Measurements from ENCODE around the gene ERC2.

The ERC2 gene

DNA sequence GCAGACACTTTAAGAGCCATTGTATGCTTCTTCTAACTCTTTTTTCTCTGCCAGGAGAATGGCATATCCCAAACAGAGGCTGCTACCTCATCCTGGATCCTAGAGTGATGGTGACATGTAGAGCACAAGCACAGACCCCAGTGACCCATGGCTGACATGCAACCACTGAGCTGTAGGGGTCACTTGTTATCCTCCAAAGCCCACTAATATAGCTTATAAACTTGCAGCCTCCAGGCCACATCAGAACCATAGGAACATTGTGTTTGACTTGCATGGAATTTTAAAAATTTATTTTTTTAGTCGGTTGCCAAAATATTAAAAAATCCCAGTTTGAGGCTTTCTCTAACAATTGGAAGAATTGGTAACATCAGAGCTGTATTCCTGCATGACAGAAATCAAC lies 698.2 kb downstream of the ERC2 start:
- no peak for DNase-seq

- DNase-seq, result no peak
These were observed 701.5 kb downstream of the ERC2 start for GRCh38 chr3:55766753-55767152.

DNA sequence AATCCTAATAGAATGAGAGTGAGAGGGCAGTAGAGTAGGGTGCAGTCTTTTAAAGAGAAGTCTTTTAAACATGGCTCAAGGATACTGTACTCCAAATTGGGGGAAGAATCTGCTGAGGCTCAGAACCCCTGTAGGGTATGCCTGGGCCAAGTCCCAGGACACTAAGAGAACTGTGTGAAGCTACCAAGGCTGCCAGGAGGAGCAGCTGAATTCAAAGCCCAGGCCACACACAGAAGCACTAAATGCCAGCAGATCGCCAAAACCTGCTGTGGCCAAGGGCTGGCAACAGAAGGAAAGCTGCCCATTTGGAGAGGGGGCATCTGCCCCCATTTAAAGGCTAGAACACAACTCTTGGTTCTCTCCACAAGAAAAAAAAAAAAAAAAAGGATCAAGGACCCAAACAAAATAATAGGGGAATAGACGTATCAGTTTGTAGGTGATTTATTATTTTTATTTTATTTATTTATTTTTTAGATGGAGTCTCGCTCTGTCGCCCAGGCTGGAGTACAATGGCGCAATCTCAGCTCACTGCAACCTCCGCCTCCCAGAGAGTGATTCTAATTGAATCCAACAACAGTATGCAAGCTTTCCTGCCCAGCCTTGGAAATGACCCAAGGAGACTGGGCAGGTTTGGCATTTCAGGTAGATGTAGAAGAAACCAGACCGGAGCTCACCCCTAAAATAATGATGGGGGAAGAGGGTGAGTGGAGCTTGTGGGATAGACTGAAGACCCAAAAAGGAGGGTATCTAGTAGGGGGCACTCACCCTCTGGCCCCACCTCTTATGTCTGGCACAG lies 702.2 kb downstream of the ERC2 start:
- DNase-seq, result no peak

DNA sequence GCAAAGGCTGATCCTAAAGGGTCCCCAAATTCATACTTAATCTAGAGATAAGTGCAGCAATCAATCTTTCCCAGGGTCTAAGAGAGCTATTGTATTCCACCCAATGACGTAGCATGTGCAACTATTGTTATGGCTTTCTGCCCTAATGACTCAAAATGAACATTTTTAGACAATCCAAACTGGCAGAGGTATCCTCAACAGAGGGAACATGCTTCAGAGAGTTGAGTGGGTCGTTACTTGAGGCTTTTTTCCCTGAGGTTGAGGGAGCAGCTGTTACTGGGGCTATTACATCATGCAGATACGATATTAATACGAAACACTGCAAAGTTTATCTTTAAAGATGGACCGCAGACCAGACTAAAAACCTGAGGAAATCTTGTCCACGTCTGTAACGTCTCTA lies 702.9 kb downstream of the ERC2 start:
- no peak for DNase-seq

DNA sequence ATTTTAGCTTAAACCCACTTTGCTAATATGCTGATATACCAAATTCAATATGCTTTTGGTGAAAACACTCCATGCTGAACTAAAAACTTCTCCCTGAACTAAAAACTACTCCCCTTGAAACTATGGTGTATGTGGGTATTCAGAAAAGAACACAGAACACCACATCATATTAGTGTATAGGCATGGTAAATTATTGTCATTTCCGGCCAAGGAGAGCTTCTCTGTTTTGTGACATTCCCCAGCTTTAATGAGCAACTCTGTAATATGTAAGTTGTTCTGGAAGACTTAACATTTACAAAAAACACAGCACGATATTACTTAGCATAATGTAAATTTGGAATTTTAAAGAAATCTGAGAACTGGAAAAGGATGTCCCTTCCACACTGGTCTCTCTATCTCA lies 711.3 kb downstream of the ERC2 start:
- DNase-seq, result no peak

DNA sequence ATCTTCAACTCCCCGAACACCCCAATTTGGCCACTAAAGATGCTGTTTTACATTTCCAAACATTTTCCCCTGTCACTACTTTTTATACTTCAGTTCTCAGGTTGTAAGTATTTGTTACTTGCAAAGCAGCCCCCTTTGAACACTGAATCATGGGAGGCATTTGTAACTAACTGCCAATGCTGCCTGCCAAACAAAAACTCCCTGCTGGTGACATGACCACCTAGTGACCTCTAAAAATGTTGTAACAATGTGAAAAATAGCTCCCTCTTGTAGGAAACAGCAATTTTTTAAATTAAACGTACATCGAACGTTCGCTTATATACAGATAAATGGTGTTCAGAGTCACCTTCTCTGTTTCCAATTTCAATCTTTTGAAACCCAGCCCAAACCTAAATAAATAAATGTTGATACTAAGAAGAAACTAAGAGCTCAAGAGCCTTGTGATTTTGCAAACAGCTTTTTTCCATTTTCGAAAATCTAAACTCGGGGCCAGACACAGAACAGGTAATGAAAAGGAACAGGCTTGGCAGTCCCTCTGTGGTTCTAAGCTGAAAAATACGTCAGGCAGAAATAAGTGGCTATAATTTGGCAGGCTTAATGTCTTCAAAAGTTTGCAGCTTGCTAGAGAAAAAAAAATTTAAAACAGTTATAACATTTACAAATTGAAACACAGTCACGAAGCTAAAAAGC lies 712.6 kb downstream of the ERC2 start:
- DNase-seq, result no peak

DNA sequence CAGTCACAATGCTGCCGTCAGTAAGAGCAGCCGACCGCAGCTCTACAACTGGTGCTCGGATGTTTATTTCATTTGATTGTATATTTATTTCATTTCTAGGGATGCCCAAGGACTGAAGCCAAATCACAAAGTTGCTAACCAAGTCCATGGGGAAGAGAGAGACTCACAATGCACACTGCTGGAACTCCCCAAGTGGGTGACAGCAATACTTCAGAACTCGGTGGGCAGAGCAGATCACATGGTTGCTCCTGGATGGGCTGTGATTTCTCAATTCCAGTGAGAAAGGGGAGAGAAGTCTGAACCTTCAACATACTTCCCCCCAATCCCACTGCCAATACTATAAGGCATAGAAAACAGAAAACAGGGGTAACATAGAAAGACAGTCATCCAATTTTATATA lies 715.4 kb downstream of the ERC2 start:
- DNase-seq, result no peak

DNA sequence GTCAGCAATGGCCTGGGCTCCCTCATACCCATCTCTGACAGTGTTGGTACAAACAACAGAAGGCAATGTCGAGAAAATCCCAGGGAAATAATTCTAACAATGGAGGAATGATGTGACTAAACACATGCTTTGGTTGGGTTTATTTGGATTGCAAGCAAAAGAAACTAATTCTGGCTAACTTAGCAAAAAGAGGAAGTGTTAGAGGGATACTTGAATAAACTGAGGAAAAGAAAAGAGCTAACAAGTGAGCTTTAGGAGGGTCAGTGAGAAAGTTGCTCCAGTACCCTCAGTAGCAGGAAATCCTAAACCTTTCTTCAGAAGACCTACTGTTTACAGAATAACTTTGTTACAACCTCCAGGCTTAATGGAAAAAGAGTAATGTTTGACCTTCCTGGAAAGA lies 716.5 kb downstream of the ERC2 start:
- DNase-seq, result no peak

DNA sequence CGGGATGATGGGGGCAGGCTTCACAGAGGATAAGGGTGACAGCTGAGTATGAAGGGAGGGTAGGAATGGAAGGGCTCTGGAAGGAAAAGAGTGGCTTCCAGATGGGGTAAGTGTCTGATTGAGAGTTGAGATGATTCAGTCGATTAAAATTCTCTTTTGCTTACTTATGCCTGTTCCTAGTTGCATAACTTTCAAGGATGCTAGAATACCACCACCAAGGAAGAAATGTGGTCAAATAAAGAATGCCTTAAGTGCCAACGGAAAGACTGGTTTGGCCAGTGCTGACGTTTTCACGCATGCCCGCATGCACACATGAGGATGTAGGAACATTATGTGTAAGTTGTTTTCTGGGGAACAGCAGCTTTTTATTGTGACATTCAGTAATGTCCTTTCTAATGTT lies 717.7 kb downstream of the ERC2 start:
- no peak for DNase-seq

GRCh38 chr3:55749036-55749435 lies 719.2 kb downstream of the ERC2 start:
- DNase-seq, result no peak

DNA sequence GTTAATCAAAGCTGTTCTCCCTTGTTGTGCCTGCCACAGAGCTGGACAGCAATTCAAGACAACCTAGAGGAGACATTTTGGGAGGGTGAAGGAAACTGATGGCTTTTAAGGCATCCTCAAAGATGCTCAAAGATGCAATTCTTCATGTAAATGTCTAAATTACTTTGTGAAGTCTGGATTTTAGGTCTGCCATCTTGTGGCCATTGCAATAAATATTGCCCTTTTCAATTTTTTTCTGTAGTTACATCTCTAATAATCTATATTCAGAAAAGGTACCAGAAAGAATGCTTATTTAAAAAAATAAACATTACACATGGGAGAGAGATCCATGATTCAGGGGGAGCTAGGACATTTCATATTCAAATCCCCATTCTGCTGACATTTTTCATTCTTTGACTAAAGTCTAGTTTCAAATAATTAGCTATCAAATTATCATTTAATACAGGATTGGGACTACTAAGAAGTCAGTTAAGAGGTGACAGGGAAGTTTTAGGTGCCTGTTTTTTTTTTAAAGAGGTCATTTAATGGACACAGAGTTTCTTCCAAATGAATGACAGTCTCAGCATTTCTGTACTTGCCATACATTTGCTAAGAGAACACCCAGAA lies 721.4 kb downstream of the ERC2 start:
- no peak for DNase-seq

DNA sequence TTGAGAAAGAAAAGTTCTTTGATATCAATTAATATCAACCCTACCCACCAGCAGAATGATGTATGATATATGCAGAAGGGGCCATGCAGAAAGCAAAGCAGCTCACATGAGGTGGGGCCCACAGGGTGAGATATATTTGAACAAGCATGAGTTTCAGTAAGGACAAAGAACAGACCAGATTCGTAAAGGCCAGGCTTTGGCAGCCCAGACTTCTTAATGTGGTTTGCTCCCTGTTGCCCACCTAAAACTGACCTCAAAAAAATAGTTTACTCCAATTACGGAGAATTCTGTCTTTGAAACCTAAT lies 725.5 kb downstream of the ERC2 start:
- DNase-seq, result no peak

- no peak for DNase-seq
These were observed 726.0 kb downstream of the ERC2 start for GRCh38 chr3:55742022-55742831.

GRCh38 chr3:55737186-55737585 lies 731.1 kb downstream of the ERC2 start:
- DNase-seq, result no peak

- no peak for DNase-seq
These were observed 732.3 kb downstream of the ERC2 start for GRCh38 chr3:55735976-55736375.

- no peak for DNase-seq
These were observed 736.5 kb downstream of the ERC2 start for GRCh38 chr3:55731741-55732140.

DNA sequence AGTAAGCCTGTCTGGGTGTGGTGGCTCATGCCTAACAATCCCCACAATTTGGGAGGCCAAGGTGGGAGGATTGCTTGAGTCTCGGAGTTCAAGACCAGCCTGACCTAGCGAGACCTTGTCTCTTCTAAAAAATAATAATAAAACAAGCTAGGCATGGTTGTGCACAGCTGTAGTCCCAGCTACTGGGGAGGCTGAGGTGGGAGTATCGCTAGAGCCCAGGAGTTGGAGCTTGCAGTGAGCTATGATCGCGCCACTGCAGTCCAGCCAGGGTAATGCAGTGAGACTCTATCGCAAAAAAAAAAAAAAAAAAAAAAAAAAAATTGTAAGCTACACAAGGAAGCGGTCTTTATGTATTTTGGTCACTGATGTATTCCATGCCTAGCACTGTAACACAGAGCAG lies 738.7 kb downstream of the ERC2 start:
- DNase-seq, result no peak

DNA sequence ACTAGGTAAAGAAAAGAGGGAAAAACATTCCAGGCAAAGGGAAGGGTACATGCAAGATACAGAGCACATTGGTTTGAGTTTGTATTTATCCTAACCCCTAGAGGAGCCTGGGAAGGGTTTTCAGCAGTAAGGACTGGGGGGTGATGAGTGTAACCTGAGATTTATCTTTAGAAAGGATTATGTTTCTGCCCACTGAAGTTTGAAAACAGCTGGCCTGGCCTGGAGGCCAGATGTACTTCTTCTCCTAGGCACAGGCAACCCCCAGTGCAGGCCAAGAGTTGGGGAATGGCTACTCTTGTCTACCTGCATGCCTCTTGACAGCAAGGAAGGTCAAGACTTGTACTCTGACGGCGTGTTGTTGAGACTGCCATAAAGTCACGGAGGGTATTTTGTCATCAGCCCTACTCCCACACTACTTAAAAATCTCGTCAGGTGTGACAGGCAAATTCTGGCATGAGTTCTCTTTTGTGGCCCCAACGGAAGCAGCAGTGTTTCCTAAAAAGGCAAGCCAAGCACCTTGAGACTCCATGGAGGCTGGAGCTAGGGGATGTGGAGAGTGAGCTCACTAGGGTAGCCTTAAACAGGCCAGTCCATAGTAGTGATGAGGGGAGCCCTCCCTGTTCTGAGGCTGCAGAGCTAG lies 739.7 kb downstream of the ERC2 start:
- DNase-seq, result no peak

DNA sequence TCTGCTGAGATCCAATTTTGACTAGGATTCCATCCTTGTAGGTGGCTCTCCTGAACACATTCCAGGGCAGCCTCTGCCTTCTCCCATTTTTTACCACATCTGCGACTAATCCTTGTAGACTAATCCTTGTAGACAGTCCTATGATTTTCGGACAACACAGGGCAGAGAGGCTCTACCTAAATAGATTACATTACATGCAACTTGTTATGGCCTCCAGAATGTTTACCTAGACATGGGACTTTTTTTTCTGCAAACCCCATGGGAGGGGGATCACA lies 741.8 kb downstream of the ERC2 start:
- DNase-seq, result no peak

DNA sequence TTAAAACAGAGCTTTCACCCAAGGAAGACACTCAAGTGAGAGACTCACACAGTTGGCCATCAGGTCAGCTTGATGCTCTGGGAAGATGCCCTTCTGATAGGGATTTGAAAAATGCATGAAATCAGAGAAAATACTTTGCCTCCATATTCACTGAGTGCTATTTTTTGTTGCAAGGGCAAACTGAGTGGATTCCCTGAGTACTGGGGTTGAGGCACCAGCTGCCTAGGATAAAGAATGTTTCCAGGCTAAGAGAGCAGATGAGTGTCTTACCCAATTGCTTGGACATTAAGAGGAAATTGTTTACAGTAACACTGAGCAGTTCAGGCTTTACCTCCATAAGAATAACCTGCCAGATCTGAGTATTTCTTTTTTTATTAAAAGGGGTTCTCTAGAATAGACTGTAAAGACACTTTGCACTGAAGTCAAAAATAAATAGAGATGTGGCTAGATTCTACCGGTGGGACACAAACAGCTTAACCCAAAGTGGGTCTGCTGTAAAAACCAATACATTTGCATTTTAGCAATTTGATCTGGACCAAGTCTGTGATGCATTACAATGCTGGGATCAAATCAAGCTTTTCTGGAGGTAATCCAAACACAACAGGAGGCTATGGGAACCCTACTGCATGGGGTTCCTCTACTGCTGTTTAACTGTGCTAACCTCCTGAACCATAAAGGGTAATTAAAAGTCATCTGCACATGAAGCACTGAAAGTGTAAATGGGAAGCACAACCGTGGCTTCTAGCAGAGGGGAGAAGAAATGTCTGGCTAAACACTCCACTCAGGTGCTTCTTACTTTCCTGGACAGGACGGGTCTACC lies 742.4 kb downstream of the ERC2 start:
- DNase-seq, result peak; percentile 41

- no peak for DNase-seq
These were observed 743.4 kb downstream of the ERC2 start for GRCh38 chr3:55724821-55725220.

- DNase-seq, result no peak
These were observed 743.9 kb downstream of the ERC2 start for GRCh38 chr3:55724407-55724784.
